Activated CD4-positive, alpha-beta T cell treated with anti-CD3 and anti-CD28 coated beads, Interleukin-2, amount 50 U/mL, for 24 hours (primary cell): ENCODE measurements around the gene INS.

Experiments
- DNase-seq, 2 donors: peaks; one replicate each; pipeline ENCODE4 v3.0.0-alpha.2; 2020; ENCODE audit warnings: low read depth in 1 of 2, low spot score in 1 of 2

INS gene

GRCh38 chr11:2167141-2168045 lies 6.4 kb upstream of the INS start:
- DNase-seq = no peak

DNA sequence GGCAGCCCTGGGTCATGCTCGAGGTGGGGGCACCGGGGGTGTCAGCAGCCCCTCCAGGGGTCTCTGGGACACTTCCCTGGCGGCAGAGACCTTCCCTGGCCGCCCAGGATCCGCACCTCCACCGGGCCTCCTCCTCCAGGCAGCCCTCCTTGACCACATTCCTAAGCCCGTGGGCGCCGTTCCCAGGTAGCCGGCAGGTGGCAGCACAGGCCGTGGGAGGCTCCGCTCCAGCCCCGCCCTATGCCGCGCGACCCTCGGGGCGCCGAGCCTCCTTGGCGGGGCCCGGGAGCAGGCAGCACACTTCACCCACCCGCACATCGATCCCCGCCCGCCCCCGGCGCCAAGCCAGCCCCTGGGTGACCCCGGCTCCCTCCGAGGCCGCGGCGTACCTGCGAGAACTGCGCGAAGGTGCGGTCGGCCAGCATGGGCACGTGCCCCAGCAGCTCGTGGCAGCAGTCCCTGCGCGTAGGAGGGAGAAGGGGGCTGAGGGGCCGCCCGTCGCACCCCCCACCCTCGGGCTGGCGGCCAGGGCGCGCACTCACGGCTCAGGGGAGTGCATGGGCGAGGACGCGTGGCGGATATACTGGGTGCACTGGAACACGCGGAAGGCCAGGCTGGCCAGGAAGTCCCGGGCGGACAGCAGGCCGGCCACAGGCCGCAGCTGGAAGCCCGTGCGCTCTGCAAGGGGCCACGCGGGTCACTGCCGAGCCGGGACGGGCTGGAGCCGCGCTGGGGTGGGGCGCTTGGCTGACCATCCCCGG lies 5.3 kb upstream of the INS start:
- DNase-seq = peak in 1 of 2 donors; percentile 18

GRCh38 chr11:2165571-2165970 lies 4.6 kb upstream of the INS start:
- DNase-seq = no peak

GRCh38 chr11:2164861-2165555 lies 4.0 kb upstream of the INS start:
- DNase-seq = no peak

GRCh38 chr11:2164081-2164480 lies 3.1 kb upstream of the INS start:
- DNase-seq = no peak

- DNase-seq = no peak
These were observed 2.5 kb upstream of the INS start for GRCh38 chr11:2163428-2163978.

DNA sequence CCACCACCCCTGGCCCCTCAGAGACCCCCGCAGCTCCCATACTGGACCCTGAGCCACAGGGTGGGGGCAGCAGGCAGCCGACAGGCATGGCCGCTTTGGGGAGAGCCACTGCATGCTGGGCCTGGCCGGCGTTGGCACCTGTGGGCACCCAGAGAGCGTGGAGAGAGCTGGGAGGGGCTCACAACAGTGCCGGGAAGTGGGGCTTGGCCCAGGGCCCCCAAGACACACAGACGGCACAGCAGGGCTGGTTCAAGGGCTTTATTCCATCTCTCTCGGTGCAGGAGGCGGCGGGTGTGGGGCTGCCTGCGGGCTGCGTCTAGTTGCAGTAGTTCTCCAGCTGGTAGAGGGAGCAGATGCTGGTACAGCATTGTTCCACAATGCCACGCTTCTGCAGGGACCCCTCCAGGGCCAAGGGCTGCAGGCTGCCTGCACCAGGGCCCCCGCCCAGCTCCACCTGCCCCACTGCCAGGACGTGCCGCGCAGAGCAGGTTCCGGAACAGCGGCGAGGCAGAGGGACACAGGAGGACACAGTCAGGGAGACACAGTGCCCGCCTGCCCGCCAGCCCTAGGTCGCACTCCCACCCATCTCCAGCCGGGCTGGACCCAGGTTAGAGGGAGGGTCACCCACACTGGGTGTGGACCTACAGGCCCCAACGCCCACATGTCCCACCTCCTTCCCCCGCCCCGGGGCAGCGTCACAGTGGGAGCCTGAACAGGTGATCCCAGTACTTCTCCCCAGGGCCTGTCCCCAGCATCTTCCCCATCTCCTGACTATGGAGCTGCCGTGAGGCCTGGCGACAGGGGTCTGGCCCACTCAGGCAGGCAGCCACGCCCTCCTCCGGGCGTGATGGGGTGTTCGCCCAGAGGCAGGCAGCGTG lies 1.2 kb downstream of the INS start:
- DNase-seq = no peak

GRCh38 chr11:2158966-2159365 lies 2.0 kb downstream of the INS start:
- DNase-seq = no peak

- no peak for DNase-seq
These were observed 2.7 kb downstream of the INS start for GRCh38 chr11:2158296-2158737.

DNA sequence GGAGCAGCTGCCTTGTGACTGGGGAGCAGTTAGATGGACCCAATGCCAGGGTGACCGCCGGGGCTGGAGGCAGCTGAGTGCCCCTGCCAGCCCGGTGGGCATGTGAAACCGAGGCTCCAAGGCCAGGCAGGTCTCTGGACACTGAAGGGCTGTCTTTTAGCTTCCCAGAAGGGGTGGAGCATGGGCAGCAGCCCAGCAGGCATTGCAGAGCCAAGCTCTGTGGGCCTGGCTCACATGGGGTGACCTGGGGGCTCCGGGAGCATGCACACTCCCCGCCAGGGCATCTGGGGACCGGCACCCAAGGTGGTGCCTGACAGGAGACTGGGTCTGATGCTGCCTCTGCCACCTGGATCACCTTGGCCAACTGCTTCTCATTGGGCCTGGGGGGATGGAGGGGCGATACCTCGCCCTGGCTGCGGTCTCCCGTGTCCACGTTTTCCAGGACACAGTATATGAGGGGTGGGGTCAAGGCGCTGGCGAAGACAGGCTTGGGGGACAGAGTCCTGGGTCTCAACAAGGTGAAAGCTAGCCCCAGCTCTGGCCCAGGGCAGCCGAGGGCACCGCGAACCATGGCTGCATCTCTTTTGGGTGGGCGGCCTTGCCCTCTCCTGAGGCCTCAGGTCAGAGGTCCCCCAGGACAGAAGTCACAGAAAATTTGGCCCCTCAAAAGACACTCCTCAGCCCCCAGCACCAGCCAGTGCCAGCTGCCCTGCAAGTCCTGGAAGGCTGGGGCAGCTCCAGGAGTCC lies 3.5 kb downstream of the INS start:
- no peak for DNase-seq

GRCh38 chr11:2156416-2157182 lies 4.4 kb downstream of the INS start:
- DNase-seq = peak in 1 of 2 donors; percentile 39

DNA sequence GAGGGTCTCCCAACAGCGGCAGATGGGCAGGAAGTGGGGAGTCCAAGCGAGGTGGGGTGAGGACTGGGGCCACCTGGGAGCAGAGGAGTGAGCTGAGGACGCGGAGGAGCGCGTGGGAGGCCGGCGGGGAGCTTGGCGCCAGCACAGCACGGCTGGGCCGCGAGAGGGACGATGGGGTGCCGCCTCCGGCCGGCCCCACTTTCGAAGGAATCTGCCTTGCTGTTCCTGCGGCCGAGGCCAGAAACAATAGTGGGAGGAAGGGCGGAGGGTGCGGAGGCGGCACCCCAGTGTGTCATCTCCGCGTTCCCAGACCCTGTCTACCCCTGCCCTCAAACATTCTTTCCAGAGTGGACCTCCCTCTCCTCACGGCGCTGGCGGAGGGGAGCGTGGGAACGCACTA lies 5.5 kb downstream of the INS start:
- no peak for DNase-seq

GRCh38 chr11:2154889-2155288 lies 6.1 kb downstream of the INS start:
- DNase-seq = no peak

DNA sequence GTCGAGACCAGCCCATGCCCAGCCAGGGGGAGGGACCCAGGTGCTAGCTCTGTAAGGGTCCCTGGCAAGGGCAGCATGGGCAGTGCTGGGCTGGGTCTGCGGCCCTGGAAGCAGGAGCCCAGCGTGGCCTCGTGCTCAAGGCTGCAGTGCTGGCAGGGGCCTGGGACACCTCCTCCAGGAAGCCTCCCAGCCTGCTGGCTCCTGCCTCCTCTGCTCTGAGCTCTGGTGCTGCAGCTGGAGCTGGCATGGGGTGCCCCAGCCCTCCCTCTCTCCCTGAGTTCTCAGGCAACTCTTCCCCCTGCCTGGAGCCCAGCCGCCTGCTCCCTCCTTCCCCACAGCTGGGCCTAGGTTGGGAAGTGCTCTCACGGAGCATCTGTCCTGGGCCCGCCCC lies 6.8 kb downstream of the INS start:
- DNase-seq = no peak

GRCh38 chr11:2153581-2154194 lies 7.3 kb downstream of the INS start:
- DNase-seq = no peak

DNA sequence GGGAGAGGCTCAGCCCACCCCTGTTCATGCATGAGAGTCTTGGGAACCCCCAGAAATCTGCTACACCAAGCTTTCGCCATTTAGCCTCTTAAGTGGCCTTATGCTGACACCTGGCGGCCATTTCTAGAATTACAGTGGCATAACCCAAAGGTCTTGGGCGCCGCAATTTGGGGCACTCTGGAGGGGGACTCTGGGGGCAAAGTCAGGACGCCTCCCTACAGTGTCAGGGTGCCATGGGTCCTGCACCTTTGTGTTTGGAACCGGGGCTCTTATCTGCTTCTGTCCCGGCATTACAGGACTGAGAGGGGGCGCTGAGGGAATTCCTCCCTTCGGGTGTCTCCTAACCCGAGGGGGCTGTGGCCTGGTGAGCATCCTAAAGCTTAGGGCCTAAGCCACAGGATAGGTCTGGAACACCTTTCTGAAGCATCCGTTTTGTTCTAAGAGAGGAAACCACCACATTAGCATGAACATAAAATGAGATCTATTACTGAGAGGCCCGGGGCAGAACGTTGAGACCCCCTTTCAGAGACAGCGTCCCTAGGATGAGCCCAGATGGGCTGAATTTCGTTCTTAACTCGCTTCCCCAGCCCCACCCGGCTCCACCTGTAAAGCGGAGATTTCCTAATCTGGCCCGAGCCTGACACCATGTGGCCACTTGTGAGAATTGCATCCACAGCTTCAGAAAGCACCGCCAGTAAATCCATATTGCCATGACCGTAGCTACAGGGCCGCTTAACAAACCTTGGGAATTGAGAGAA lies 9.3 kb downstream of the INS start:
- DNase-seq = peak; percentile 68 to 74
